Epithelial cell of proximal tubule (primary cell): ENCODE results near the gene CABYR. TPM values are rescaled to one million over a fixed set of nuclear protein-coding genes. Genes with fewer than 3 reads are reported as not detected.

Experiments used
- DNase-seq: peaks from one replicate; pipeline ENCODE4 v3.0.0-alpha.2; 2011; ENCODE audit warnings: low read depth
- H3K4me3 ChIP-seq: 2 replicates; pipeline ENCODE4 v1.5.1; 2011; ENCODE audit warnings: low read depth, mild to moderate bottlenecking, low read length
- CTCF ChIP-seq: conservative IDR thresholded peaks from 2 replicates; pipeline ENCODE4 v1.5.1; 2012; ENCODE audit warnings: low read depth, mild to moderate bottlenecking, low read length
- total RNA-seq: library from RNA; depleted of rRNA; stranded (reverse); fragments of >200 nt; gene quantifications from 2 replicates; pipeline ENCODE4 v1.2.3, GENCODE V29; 2015

Gene CABYR
- total RNA-seq, 1 donor from 2014 or later, result 15.7 TPM

- no peak for DNase-seq
Observed at GRCh38 chr18:24176727-24177416, 38.0 kb downstream of the CABYR start.

GRCh38 chr18:24177499-24178133, 38.8 kb downstream of the CABYR start:
- DNase-seq, result no peak
- H3K4me3 ChIP-seq, result no peak overlapping the region
- TF ChIP-seq CTCF, result no peak

More at GRCh38 chr18:24176727-24177416, 38.0 kb downstream of the CABYR start:
- no peak overlapping the region for H3K4me3 ChIP-seq
- peak; percentile 96 for TF ChIP-seq CTCF

GRCh38 chr18:24180048-24180447, 41.2 kb downstream of the CABYR start:
- no peak for TF ChIP-seq CTCF
- no peak for DNase-seq

GRCh38 chr18:24181806-24182205, 42.9 kb downstream of the CABYR start:
- no peak for TF ChIP-seq CTCF
- DNase-seq, result no peak
- no peak overlapping the region for H3K4me3 ChIP-seq

More at GRCh38 chr18:24180048-24180447, 41.2 kb downstream of the CABYR start:
- no peak overlapping the region for H3K4me3 ChIP-seq

GRCh38 chr18:24185805-24186204, 46.9 kb downstream of the CABYR start:
- no peak overlapping the region for H3K4me3 ChIP-seq
- TF ChIP-seq CTCF, result no peak
- no peak for DNase-seq

GRCh38 chr18:24187049-24187448, 48.2 kb downstream of the CABYR start:
- no peak for DNase-seq
- TF ChIP-seq CTCF, result no peak
- H3K4me3 ChIP-seq, result no peak overlapping the region
